ENCODE data around the gene PRDM15. TPM values are rescaled to one million over a fixed set of nuclear protein-coding genes. Genes with fewer than 3 reads are reported as not detected.

The PRDM15 gene
- total RNA-seq, 2 experiments from 2014 or later = 19.7 to 30.2 TPM

GRCh38 chr21:41755258-41755933, 123.7 kb downstream of the PRDM15 start:
- ChIA-PET POLR2A (interaction anchor here (0.6 to 1.0 kb wide), 3 partner anchors 21 to 603 kb away, joined by 3 read pairs; no protein-coding TSS in a partner anchor), CTCF (ENCODE audit: unreplicated experiment) (no interaction called here)
- H3K4me3 ChIP-seq (ENCODE audit: low read depth, low read length, poor library complexity, severe bottlenecking) = no peak overlapping the region
- no peaks in the 10 kb centered on the region for H3K79me2 ChIP-seq (ENCODE audit: insufficient read depth, low read depth, low read length)
- H3K9me3 ChIP-seq (ENCODE audit: low read length) = no peaks in the 10 kb centered on the region
- DNase-seq (ENCODE audit: low spot score) = no peak
- intact Hi-C loops (cut with micrococcal nuclease; ENCODE audit: unreplicated experiment) = no loop called here
- H2AFZ ChIP-seq (ENCODE audit: low read length) = no peak overlapping the region
- no peaks in the 10 kb centered on the region for H3K9me2 ChIP-seq (ENCODE audit: insufficient read depth, low read length)
- no peaks in the 10 kb centered on the region for H3K36me3 ChIP-seq (ENCODE audit: insufficient read depth, low read length)
- no peak for TF ChIP-seq CTCF (conservative IDR thresholded peaks at IDR 0.05; ENCODE audit: low read length)
- no peak overlapping the region for H3K4me2 ChIP-seq (ENCODE audit: low read length)
- no TSS peak for BruUV-seq (replicated peaks)
- no peaks in the 10 kb centered on the region for H4K20me1 ChIP-seq (ENCODE audit: insufficient read depth, low read length)
- H3K4me1 ChIP-seq (ENCODE audit: insufficient read depth, low read length, poor library complexity, severe bottlenecking) = no peaks in the 10 kb centered on the region
- no peak overlapping the region for H3K27ac ChIP-seq (ENCODE audit: low read depth, low read length, poor library complexity, severe bottlenecking)

- H3K4me1 ChIP-seq (ENCODE audit: insufficient read depth, low read length, poor library complexity, severe bottlenecking) = no peaks in the 10 kb centered on the region
- no TSS peak for BruUV-seq (replicated peaks)
- H3K9me3 ChIP-seq (ENCODE audit: low read length) = no peaks in the 10 kb centered on the region
- intact Hi-C loops (cut with micrococcal nuclease; ENCODE audit: unreplicated experiment) = no loop called here
- no peak overlapping the region for H3K4me3 ChIP-seq (ENCODE audit: low read depth, low read length, poor library complexity, severe bottlenecking)
- ChIA-PET CTCF (ENCODE audit: unreplicated experiment) (no interaction called here), POLR2A (no interaction called here)
- no peaks in the 10 kb centered on the region for H4K20me1 ChIP-seq (ENCODE audit: insufficient read depth, low read length)
- H3K9me2 ChIP-seq (ENCODE audit: insufficient read depth, low read length) = no peaks in the 10 kb centered on the region
- no peak for DNase-seq (ENCODE audit: low spot score)
- no peak overlapping the region for H2AFZ ChIP-seq (ENCODE audit: low read length)
- TF ChIP-seq CTCF (conservative IDR thresholded peaks at IDR 0.05; ENCODE audit: low read length) = no peak
- TF ChIP-seq EZH2phosphoT487 (IDR thresholded peaks at IDR 0.05; ENCODE audit: borderline replicate concordance, low read depth, low read length) = no peak
- H3K27ac ChIP-seq (ENCODE audit: low read depth, low read length, poor library complexity, severe bottlenecking) = no peak overlapping the region
- H3K79me2 ChIP-seq (ENCODE audit: insufficient read depth, low read depth, low read length) = no peaks in the 10 kb centered on the region
- no peaks in the 10 kb centered on the region for H3K36me3 ChIP-seq (ENCODE audit: insufficient read depth, low read length)
- H3K4me2 ChIP-seq (ENCODE audit: low read length) = no peak overlapping the region
Observed at GRCh38 chr21:41754479-41754891, 124.7 kb downstream of the PRDM15 start.

- TF ChIP-seq CTCF (conservative IDR thresholded peaks at IDR 0.05; ENCODE audit: low read length) = no peak
- no peak for TF ChIP-seq EZH2phosphoT487 (IDR thresholded peaks at IDR 0.05; ENCODE audit: borderline replicate concordance, low read depth, low read length)
- H3K9me2 ChIP-seq (ENCODE audit: insufficient read depth, low read length) = no peaks in the 10 kb centered on the region
- peaks cover 8% of the 10 kb centered on the region for H3K4me1 ChIP-seq (ENCODE audit: insufficient read depth, low read length, poor library complexity, severe bottlenecking)
- H4K20me1 ChIP-seq (ENCODE audit: insufficient read depth, low read length) = no peaks in the 10 kb centered on the region
- no peaks in the 10 kb centered on the region for H3K79me2 ChIP-seq (ENCODE audit: insufficient read depth, low read depth, low read length)
- no peaks in the 10 kb centered on the region for H3K9me3 ChIP-seq (ENCODE audit: low read length)
- intact Hi-C loops (cut with micrococcal nuclease; ENCODE audit: unreplicated experiment) = no loop called here
- POLR2A ChIA-PET = interaction anchor here (0.6 kb wide), 1 partner anchor 995 kb away, joined by 3 read pairs; no protein-coding TSS in a partner anchor
- no peak overlapping the region for H3K4me2 ChIP-seq (ENCODE audit: low read length)
- no peak overlapping the region for H3K27ac ChIP-seq (ENCODE audit: low read depth, low read length, poor library complexity, severe bottlenecking)
- DNase-seq (ENCODE audit: low spot score) = no peak
- no peak overlapping the region for H3K4me3 ChIP-seq (ENCODE audit: low read depth, low read length, poor library complexity, severe bottlenecking)
- H3K36me3 ChIP-seq (ENCODE audit: insufficient read depth, low read length) = no peaks in the 10 kb centered on the region
- no TSS peak for BruUV-seq (replicated peaks)
- CTCF ChIA-PET (ENCODE audit: unreplicated experiment) = no interaction called here
- no peak overlapping the region for H2AFZ ChIP-seq (ENCODE audit: low read length)
Observed at GRCh38 chr21:41753006-41753898, 125.9 kb downstream of the PRDM15 start.
